Mesenchymal stem cell (in vitro differentiated cells and primary cell): Measurements from ENCODE around the gene SENP5.

ENCODE experiments used
- DNase-seq: peaks from one replicate; pipeline ENCODE4 v3.0.0-alpha.2; 2013
- H2AFZ ChIP-seq: one replicate; pipeline ENCODE4 v1.6.1; 2013; ENCODE audit warnings: low read depth, mild to moderate bottlenecking, control low read depth, inconsistent platforms, low read length, moderate library complexity
- H2AK5ac ChIP-seq: 2 replicates; pipeline ENCODE4 v1.6.1; 2013; ENCODE audit warnings: low read length, moderate library complexity, mild to moderate bottlenecking, inconsistent platforms; ENCODE audit not compliant: severe bottlenecking
- H2BK120ac ChIP-seq: one replicate; pipeline ENCODE4 v1.6.1; 2013; ENCODE audit warnings: low read depth, mild to moderate bottlenecking, inconsistent platforms, low read length, moderate library complexity
- H2BK12ac ChIP-seq, 2 experiments: one replicate each; pipeline ENCODE4 v1.6.1; 2013; ENCODE audit warnings: inconsistent platforms in 2 of 2, low read length in 2 of 2, mild to moderate bottlenecking in 2 of 2, moderate library complexity in 2 of 2, control low read depth in 1 of 2
- H2BK15ac ChIP-seq: one replicate; pipeline ENCODE4 v1.6.1; 2013; ENCODE audit warnings: mild to moderate bottlenecking, low read depth, inconsistent platforms; ENCODE audit not compliant: poor library complexity, severe bottlenecking
- H2BK5ac ChIP-seq: 2 replicates; pipeline ENCODE4 v1.6.1; 2013; ENCODE audit warnings: low read depth, mild to moderate bottlenecking, low read length, control low read depth, inconsistent platforms; ENCODE audit not compliant: poor library complexity, severe bottlenecking
- H3K14ac ChIP-seq, 2 experiments: one replicate each; pipeline ENCODE4 v1.6.1; 2013; ENCODE audit warnings: inconsistent platforms in 2 of 2, low read length in 2 of 2, control low read depth in 1 of 2, mild to moderate bottlenecking in 1 of 2, moderate library complexity in 1 of 2
- H3K18ac ChIP-seq, 2 experiments: one replicate each; pipeline ENCODE4 v1.6.1; 2013; ENCODE audit warnings: inconsistent platforms in 2 of 2, low read length in 2 of 2, control low read depth in 1 of 2, low read depth in 1 of 2, mild to moderate bottlenecking in 1 of 2
- H3K23ac ChIP-seq, 2 experiments: one replicate each; pipeline ENCODE4 v1.6.1; 2013; ENCODE audit warnings: inconsistent platforms in 2 of 2, low read length in 2 of 2, mild to moderate bottlenecking in 2 of 2, moderate library complexity in 2 of 2, control low read depth in 1 of 2
- H3K27ac ChIP-seq: 2 replicates; pipeline ENCODE4 v1.5.1; 2013; ENCODE audit warnings: mild to moderate bottlenecking, moderate library complexity, low read length, control low read depth, inconsistent platforms; ENCODE audit not compliant: poor library complexity, severe bottlenecking
- H3K27me3 ChIP-seq, 2 experiments: 2 replicates each; pipeline versions ENCODE4 v1.6.1 to v1.7.0; 2013; ENCODE audit warnings: low read length in 2 of 2, mild to moderate bottlenecking in 2 of 2, moderate library complexity in 2 of 2, control low read depth in 1 of 2, inconsistent platforms in 1 of 2; ENCODE audit not compliant: control insufficient read depth in 1 of 2, insufficient read depth in 1 of 2
- H3K36me3 ChIP-seq, 2 experiments: 2 replicates each; pipeline versions ENCODE4 v1.6.1 to v1.7.0; 2013; ENCODE audit warnings: low read length in 2 of 2, control low read depth in 1 of 2, inconsistent platforms in 1 of 2, low read depth in 1 of 2, mild to moderate bottlenecking in 1 of 2; ENCODE audit not compliant: insufficient read depth in 2 of 2, control insufficient read depth in 1 of 2
- H3K4ac ChIP-seq, 2 experiments: one replicate each; pipeline ENCODE4 v1.6.1; 2013; ENCODE audit warnings: inconsistent platforms in 2 of 2, low read length in 2 of 2, mild to moderate bottlenecking in 2 of 2, moderate library complexity in 2 of 2, control low read depth in 1 of 2, low read depth in 1 of 2
- H3K4me1 ChIP-seq: 2 replicates; pipeline ENCODE4 v1.6.1; 2013; ENCODE audit warnings: low read depth, low read length, control low read depth; ENCODE audit not compliant: control insufficient read depth, insufficient read depth
- H3K4me2 ChIP-seq: 2 replicates; pipeline ENCODE4 v1.6.1; 2013; ENCODE audit warnings: low read length, mild to moderate bottlenecking, inconsistent platforms; ENCODE audit not compliant: poor library complexity, severe bottlenecking
- H3K4me3 ChIP-seq, 2 experiments: 2 replicates each; pipeline versions ENCODE4 v1.5.1 to v1.7.0; 2013; ENCODE audit warnings: low read length in 2 of 2, mild to moderate bottlenecking in 2 of 2, control low read depth in 1 of 2, low read depth in 1 of 2; ENCODE audit not compliant: insufficient read depth in 1 of 2
- H3K79me1 ChIP-seq: replicated peaks from 2 replicates; pipeline ENCODE4 v1.6.1; 2013; ENCODE audit warnings: mild to moderate bottlenecking, control low read depth, low read length, inconsistent platforms; ENCODE audit not compliant: poor library complexity, severe bottlenecking
- H3K9ac ChIP-seq: 2 replicates; pipeline ENCODE4 v1.7.0; 2013; ENCODE audit warnings: mild to moderate bottlenecking, low read length, moderate library complexity
- H3K9me3 ChIP-seq: 2 replicates; pipeline ENCODE4 v1.7.0; 2013; ENCODE audit warnings: mild to moderate bottlenecking, low read length; ENCODE audit not compliant: control insufficient read depth
- H4K8ac ChIP-seq: one replicate; pipeline ENCODE4 v1.6.1; 2013; ENCODE audit warnings: inconsistent platforms, mild to moderate bottlenecking, low read length, moderate library complexity
- H4K91ac ChIP-seq: one replicate; pipeline ENCODE4 v1.6.1; 2013; ENCODE audit warnings: mild to moderate bottlenecking, low read length, inconsistent platforms
- WGBS: methylation state at CpG from one replicate; pipeline ENCODE4 v1.1.7; 2013; ENCODE audit warnings: mixed read lengths; 5-methylcytosine and 5-hydroxymethylcytosine counted together

SENP5 gene

GRCh38 chr3:196979545-196979944 is 111.8 kb downstream of the SENP5 start:
- no peak overlapping the region for H2AFZ ChIP-seq
- H3K14ac ChIP-seq, result no peak overlapping the region
- H3K18ac ChIP-seq, result no peak overlapping the region
- H4K8ac ChIP-seq, result no peak overlapping the region
- H2BK5ac ChIP-seq, result no peak overlapping the region
- H3K23ac ChIP-seq, result no peak overlapping the region
- no peaks in the 10 kb centered on the region for H3K27me3 ChIP-seq
- no peak overlapping the region for H3K4ac ChIP-seq
- H2BK120ac ChIP-seq, result no peak overlapping the region
- 85% methylated on average over 10 of the region's 10 CpGs for WGBS
- no peak overlapping the region for H2AK5ac ChIP-seq
- no peak overlapping the region for H4K91ac ChIP-seq
- peak overlapping the region; percentile 51 for H3K9ac ChIP-seq
- peak overlapping the region in 1 of 2 experiments; percentile 44 for H3K4me3 ChIP-seq
- no peaks in the 10 kb centered on the region for H3K36me3 ChIP-seq
- no peak overlapping the region for H2BK15ac ChIP-seq
- H2BK12ac ChIP-seq, result no peak overlapping the region
- DNase-seq, result peak; percentile 71
- H3K4me2 ChIP-seq, result no peak overlapping the region
- H3K4me1 ChIP-seq, result peaks cover 2% of the 10 kb centered on the region
- H3K9me3 ChIP-seq, result peaks cover 6% of the 10 kb centered on the region
- no peaks in the 10 kb centered on the region for H3K79me1 ChIP-seq
- no peak overlapping the region for H3K27ac ChIP-seq

- no peak for DNase-seq
- Histone ChIP-seq H3K14ac (no peak overlapping the region), H3K18ac (no peak overlapping the region), H2AFZ (no peak overlapping the region), H2BK12ac (no peak overlapping the region), H3K79me1 (no peaks in the 10 kb centered on the region), H3K9me3 (peaks cover 6% of the 10 kb centered on the region), H3K4me3 (no peak overlapping the region), H4K8ac (no peak overlapping the region), H3K4ac (no peak overlapping the region), H3K4me1 (peaks cover 2% of the 10 kb centered on the region), H2BK5ac (no peak overlapping the region), H2BK120ac (no peak overlapping the region), H4K91ac (no peak overlapping the region), H3K4me2 (no peak overlapping the region), H3K9ac (no peak overlapping the region), H3K27ac (no peak overlapping the region), H2BK15ac (no peak overlapping the region), H3K36me3 (no peaks in the 10 kb centered on the region), H2AK5ac (no peak overlapping the region), H3K27me3 (peaks cover 6 to 8% of the 10 kb centered on the region in 2 experiments), H3K23ac (no peak overlapping the region)
- WGBS, result 94% methylated on average over 13 of the region's 13 CpGs
Measured at GRCh38 chr3:196981657-196982056, 113.9 kb downstream of the SENP5 start.

GRCh38 chr3:196983186-196983585 is 115.5 kb downstream of the SENP5 start:
- 78% methylated on average over 1 of the region's 1 CpG for WGBS
- H2BK120ac ChIP-seq, result no peak overlapping the region
- H2AK5ac ChIP-seq, result no peak overlapping the region
- H3K4me1 ChIP-seq, result peaks cover 2% of the 10 kb centered on the region
- no peaks in the 10 kb centered on the region for H3K36me3 ChIP-seq
- no peak overlapping the region for H4K91ac ChIP-seq
- no peak overlapping the region for H3K4me3 ChIP-seq
- H3K4me2 ChIP-seq, result no peak overlapping the region
- no peak overlapping the region for H3K14ac ChIP-seq
- H3K79me1 ChIP-seq, result no peaks in the 10 kb centered on the region
- H2BK12ac ChIP-seq, result no peak overlapping the region
- H3K27me3 ChIP-seq, result peaks cover 15 to 21% of the 10 kb centered on the region in 2 experiments
- H3K27ac ChIP-seq, result no peak overlapping the region
- no peak overlapping the region for H2BK5ac ChIP-seq
- no peak overlapping the region for H3K9ac ChIP-seq
- peaks cover 6% of the 10 kb centered on the region for H3K9me3 ChIP-seq
- DNase-seq, result no peak
- no peak overlapping the region for H4K8ac ChIP-seq
- H2AFZ ChIP-seq, result no peak overlapping the region
- H3K23ac ChIP-seq, result no peak overlapping the region
- no peak overlapping the region for H2BK15ac ChIP-seq
- no peak overlapping the region for H3K4ac ChIP-seq
- no peak overlapping the region for H3K18ac ChIP-seq
